Measurements from ENCODE around the gene GALNS.

DNA sequence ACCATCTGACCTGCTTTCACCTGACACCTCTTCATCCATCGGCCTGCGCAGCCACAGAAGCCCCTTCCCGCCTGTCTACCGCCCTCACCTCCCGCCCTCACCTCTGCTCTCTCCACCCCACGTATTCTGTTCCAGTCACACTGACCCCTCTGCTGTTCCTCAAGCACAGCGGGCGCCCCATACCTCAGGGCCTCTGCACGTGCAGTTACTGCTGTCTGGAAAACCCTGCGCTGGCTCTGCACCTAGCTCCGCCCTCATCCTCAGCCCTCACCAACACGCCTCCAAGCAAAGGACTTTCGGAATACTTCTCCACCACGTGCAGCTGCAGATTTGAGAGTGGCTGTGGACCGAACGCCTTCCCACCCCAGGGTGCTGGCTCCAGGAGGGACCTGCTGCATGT is 34.3 kb upstream of the GALNS start:
- TF ChIP-seq, protein P1, sequence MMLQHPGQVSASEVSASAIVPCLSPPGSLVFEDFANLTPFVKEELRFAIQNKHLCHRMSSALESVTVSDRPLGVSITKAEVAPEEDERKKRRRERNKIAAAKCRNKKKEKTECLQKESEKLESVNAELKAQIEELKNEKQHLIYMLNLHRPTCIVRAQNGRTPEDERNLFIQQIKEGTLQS (CRISPR knock-in tag; IDR thresholded peaks at IDR 0.05): no peak
- no peak for TF ChIP-seq ZNF720 (CRISPR knock-in tag; IDR thresholded peaks at IDR 0.05)
- TF ChIP-seq RNF2 (conservative IDR thresholded peaks at IDR 0.05; ENCODE audit: low read depth): no peak
- TF ChIP-seq ZNF282 (IDR thresholded peaks at IDR 0.05; ENCODE audit: partially characterized antibody): no peak
- TF ChIP-seq CBFB (CRISPR knock-in tag; IDR thresholded peaks at IDR 0.05): no peak
- TF ChIP-seq, protein P2, sequence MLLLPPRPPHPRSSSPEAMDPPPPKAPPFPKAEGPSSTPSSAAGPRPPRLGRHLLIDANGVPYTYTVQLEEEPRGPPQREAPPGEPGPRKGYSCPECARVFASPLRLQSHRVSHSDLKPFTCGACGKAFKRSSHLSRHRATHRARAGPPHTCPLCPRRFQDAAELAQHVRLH (CRISPR knock-in tag; IDR thresholded peaks at IDR 0.05; ENCODE audit: borderline replicate concordance, low read depth): no peak
- TF ChIP-seq, protein P3, sequence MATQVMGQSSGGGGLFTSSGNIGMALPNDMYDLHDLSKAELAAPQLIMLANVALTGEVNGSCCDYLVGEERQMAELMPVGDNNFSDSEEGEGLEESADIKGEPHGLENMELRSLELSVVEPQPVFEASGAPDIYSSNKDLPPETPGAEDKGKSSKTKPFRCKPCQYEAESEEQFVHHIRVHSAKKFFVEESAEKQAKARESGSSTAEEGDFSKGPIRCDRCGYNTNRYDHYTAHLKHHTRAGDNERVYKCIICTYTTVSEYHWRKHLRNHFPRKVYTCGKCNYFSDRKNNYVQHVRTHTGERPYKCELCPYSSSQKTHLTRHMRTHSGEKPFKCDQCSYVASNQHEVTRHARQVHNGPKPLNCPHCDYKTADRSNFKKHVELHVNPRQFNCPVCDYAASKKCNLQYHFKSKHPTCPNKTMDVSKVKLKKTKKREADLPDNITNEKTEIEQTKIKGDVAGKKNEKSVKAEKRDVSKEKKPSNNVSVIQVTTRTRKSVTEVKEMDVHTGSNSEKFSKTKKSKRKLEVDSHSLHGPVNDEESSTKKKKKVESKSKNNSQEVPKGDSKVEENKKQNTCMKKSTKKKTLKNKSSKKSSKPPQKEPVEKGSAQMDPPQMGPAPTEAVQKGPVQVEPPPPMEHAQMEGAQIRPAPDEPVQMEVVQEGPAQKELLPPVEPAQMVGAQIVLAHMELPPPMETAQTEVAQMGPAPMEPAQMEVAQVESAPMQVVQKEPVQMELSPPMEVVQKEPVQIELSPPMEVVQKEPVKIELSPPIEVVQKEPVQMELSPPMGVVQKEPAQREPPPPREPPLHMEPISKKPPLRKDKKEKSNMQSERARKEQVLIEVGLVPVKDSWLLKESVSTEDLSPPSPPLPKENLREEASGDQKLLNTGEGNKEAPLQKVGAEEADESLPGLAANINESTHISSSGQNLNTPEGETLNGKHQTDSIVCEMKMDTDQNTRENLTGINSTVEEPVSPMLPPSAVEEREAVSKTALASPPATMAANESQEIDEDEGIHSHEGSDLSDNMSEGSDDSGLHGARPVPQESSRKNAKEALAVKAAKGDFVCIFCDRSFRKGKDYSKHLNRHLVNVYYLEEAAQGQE (IDR thresholded peaks at IDR 0.05; ENCODE audit: borderline replicate concordance in 1 of 2, low read depth in 1 of 2, low read length in 2 of 2): no peak
- TF ChIP-seq EP300 (IDR thresholded peaks at IDR 0.05; ENCODE audit: low read depth in 2 of 2, low read length in 2 of 2): no peak
- no peak for TF ChIP-seq EP300 (CRISPR knock-in tag; IDR thresholded peaks at IDR 0.05; ENCODE audit: borderline replicate concordance)
- no peak for TF ChIP-seq EED (CRISPR knock-in tag; IDR thresholded peaks at IDR 0.05)
- TF ChIP-seq GABPB1 (CRISPR knock-in tag; IDR thresholded peaks at IDR 0.05): no peak
- TF ChIP-seq RORA (CRISPR knock-in tag; IDR thresholded peaks at IDR 0.05): no peak
- no peak for TF ChIP-seq RFX5 (IDR thresholded peaks at IDR 0.05; ENCODE audit: low read depth, low read length)
- TF ChIP-seq ZNF607 (CRISPR knock-in tag; IDR thresholded peaks at IDR 0.05; ENCODE audit: borderline replicate concordance): no peak
- TF ChIP-seq, protein P4, sequence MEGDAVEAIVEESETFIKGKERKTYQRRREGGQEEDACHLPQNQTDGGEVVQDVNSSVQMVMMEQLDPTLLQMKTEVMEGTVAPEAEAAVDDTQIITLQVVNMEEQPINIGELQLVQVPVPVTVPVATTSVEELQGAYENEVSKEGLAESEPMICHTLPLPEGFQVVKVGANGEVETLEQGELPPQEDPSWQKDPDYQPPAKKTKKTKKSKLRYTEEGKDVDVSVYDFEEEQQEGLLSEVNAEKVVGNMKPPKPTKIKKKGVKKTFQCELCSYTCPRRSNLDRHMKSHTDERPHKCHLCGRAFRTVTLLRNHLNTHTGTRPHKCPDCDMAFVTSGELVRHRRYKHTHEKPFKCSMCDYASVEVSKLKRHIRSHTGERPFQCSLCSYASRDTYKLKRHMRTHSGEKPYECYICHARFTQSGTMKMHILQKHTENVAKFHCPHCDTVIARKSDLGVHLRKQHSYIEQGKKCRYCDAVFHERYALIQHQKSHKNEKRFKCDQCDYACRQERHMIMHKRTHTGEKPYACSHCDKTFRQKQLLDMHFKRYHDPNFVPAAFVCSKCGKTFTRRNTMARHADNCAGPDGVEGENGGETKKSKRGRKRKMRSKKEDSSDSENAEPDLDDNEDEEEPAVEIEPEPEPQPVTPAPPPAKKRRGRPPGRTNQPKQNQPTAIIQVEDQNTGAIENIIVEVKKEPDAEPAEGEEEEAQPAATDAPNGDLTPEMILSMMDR (CRISPR knock-in tag; IDR thresholded peaks at IDR 0.05): no peak
